Hippocampal formation (tissue), 2 donors: ENCODE data around the gene CD244.
"Not testable (repeated sequence)": the region's sequence is repeated elsewhere in the genome, so short reads cannot be mapped to it uniquely, and the experiment has no call there.

ENCODE experiments used
- DNase-seq, 2 donors: peaks; one replicate each; lab custom pipeline; 2025; lab: John Stamatoyannopoulos, UW

CD244 gene

GRCh38 chr1:160811147-160811546 is 51.5 kb downstream of the CD244 start:
- no peak for DNase-seq

GRCh38 chr1:160810486-160810885 is 52.2 kb downstream of the CD244 start:
- DNase-seq: no peak

DNA sequence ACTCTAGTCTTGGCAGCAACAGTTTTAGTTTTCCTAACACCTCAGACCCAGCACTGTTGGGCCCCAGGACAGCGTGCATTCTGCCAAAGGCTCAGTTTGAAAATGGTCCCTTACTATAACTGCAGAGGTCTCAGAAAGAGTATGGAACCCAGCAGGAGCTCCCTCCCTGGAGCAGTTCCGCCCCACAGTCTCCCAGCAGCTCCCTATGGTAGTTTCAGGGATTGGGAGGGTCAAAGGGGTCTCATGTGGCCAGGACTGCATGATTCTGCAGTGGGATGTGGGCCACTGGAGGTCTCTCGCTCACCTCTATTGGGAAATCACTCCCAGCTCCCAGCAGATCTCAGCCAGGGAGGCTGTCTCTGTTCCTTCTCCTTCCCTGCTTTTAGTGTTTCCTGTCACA is 54.4 kb downstream of the CD244 start:
- DNase-seq: no peak

DNA sequence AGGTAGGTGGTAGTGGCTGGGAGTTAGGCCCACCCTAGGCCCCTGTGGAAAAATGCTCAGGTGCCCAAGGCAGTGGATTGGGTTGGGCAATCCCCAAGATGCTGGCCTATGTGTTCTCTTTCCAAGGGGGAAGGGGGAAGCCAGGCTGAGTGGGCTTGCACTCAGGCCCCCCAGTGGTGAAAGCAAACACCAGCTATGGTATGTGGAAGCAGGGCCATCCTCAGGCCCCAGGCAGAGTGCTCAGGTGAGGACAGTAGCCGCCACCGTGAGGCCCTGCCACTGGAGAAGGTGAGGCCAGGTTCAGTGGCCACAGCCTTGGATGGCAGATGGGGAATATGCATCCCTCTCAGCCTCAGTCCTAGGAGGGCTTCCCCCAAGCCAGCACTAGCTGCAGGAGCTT is 54.9 kb downstream of the CD244 start:
- no peak for DNase-seq

DNA sequence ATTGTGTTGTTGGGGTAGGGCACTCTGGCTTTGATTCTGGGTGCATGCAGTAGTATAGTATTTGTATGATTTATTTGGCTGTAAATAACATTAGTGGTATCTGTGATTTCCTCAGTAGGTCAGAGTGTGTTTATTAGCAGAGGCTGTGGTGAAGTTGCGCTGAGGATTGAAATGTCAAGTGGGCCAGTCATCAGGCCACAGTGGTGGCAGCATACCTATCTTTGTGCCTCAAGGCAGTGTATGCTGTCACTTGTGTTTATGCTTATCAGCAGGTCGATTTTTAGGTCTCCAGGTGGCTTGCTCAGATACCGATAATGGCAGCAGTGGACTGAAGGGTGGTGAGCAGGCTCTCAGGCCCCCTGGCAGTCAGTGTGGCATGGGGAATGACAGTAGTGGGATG is 55.4 kb downstream of the CD244 start:
- no peak for DNase-seq

DNA sequence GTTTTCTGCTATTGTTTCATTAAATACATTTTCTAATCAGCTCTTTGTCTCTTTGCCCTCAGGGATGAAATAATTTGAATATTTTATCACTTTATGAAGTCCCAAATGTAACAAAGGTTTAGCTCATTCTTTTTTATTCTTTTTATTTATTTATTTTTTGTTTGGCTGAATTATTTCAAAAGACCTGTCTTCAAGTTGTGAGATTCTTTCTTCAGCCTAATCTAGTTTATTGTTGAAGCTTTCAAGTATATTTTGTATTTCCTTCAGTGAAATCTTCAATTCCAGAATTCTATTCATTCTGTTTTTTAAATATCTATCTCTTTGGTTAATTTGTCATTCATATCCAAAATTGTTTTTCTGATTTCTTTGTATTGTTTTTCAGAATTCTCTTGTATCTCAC is 55.9 kb downstream of the CD244 start:
- no peak for DNase-seq

DNA sequence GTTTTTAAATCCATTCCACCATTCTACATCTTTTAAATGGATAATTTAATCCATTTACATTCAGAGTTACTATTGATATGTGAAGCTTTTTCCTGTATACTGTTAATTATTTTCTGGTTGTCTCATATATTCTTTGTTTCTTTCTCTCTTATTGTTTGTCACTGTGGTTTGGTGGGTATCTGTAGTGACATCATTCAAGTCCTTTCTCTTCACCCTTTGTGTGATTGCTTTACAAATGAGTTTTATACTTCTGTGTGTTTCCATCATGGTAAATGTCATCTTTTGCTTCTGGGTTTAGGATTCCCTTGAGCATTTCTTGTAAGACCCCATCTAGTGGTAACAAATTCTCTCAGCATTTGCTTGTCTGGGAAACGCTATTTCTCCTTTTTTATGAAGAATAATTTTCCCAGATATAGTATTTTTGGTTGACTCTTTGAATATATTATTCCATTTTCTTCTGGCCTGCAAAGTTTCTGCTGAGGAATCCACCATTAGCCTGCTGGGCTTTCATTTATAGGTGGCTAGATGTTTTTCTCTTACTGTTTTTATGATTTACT is 56.5 kb downstream of the CD244 start:
- DNase-seq: no peak

- DNase-seq: no peak
Measured at GRCh38 chr1:160801836-160802580, 60.7 kb downstream of the CD244 start.

- DNase-seq: no peak
Measured at GRCh38 chr1:160800645-160801408, 61.9 kb downstream of the CD244 start.

DNA sequence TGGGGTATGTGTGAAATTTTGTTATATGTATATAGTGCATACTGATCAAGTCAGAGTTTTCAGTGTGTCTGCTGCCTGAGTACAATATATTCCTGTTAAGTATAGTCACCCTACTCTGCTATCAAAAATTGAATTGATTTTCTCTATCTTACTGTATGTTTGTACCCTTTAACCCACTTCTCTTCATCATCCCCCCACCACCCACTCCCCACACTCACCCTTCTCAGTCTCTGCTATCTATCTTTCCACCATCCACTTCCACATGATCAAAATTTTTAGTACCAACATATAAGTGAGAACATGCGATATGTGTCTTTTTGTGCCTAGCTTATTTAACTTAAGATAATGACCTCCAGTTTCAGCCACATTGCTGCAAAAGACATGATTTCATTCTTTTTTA is 62.5 kb downstream of the CD244 start:
- DNase-seq: no peak

GRCh38 chr1:160799641-160800040 is 63.0 kb downstream of the CD244 start:
- DNase-seq: no peak

- no peak for DNase-seq
Measured at GRCh38 chr1:160798439-160798838, 64.2 kb downstream of the CD244 start.

GRCh38 chr1:160797861-160798273 is 64.8 kb downstream of the CD244 start:
- no peak for DNase-seq

GRCh38 chr1:160797271-160797709 is 65.4 kb downstream of the CD244 start:
- no peak for DNase-seq

DNA sequence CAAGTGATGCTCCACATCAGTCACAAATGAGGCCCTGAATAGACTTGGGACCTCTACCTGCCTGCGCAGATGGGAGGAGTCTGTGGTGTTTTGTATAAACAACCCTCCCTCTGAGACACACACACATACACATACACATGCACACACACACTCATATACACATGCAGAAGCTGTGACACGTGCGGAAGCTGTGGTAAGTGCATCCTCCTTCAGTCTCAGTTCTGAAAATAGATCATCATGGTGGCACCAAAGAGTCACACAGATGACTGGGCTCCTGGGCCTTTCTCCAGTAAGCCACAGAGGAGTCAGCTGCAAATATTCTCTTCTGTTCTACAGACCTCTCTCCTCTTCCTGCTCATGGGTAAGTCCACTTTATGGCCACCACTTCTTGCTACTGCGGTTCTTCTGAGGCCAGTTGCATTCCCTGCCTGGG is 66.7 kb downstream of the CD244 start, which contains the start of gene LY9:
Gene LY9, plus strand, starts transcription at position 224 of the 433 bp plus-strand sequence. Its CDS starts 14 bp downstream, at position 238.
- DNase-seq: no peak

- no peak for DNase-seq
Measured at GRCh38 chr1:160794376-160794775, 68.3 kb downstream of the CD244 start.

DNA sequence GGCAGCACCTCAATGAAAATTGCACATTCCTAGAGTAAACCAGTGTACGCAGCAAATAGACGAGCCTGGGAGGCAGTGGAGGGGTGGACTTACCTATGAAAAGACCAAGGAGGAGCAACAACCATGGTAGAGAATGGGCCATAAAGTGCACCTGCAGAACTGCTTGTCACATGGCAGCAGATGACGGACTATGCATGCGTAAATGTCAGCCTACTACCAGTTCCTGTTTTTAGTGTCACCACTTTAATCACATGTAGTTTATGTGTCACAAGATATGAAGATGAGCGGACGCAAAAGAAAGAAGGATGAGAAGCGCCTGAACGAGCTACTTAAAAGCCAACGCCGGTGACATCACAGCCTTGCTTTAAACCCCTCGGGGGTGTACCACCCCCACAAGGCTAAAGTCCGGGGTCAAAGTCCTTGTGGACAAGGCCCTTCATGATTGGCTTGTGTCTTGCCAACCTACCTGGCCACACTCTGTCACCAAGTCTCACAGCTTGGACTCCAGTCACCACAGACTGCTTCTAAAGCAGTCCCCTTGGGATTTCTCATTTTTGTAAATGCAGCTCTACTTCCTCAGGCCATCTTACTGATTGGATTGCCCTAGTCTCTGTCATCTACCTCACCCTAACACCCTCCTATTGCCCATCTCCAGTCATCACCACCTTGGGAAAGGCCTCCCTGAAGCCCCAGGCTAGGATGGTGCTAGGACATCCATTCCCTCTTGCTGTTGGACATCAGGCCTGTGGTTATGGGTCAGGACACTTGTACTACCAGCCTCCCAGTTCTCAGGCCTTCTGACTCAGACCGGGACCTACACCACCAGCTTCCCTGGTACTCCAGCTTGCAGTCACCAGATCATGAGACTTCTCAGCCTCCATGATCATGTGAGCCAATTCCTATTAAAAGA is 72.7 kb downstream of the CD244 start:
- no peak for DNase-seq

- no peak for DNase-seq
Measured at GRCh38 chr1:160789051-160789701, 73.5 kb downstream of the CD244 start.

DNA sequence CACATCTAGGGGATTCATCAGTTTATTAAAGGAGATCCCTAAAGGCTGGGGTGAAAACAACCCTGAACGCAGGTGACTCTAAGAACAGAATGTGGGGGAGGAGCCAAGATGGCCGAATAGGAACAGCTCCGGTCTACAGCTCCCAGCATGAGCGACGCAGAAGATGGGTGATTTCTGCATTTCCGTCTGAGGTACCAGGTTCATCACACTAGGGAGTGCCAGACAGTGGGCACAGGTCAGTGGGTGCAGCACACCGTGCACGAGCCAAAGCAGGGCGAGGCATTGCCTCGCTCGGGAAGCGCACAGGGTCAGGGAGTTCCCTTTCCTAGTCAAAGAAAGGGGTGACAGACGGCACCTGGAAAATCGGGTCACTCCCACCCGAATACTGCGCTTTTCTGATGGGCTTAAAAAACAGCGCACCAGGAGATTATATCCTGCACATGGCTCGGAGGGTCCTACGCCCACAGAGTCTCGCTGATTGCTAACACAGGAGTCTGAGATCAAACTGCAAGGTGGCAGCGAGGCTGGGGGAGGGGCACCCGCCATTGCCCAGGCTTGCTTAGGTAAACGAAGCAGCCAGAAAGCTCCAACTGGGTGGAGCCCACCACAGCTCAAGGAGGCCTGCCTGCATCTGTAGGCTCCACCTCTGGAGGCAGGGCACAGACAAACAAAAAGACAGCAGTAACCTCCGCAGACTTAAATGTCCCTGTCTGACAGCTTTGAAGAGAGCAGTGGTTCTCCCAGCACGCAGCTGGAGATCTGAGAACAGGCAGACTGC is 79.5 kb downstream of the CD244 start:
- DNase-seq: not testable (repeated sequence)

- no peak for DNase-seq
Measured at GRCh38 chr1:160781914-160782689, 80.6 kb downstream of the CD244 start.
